Pancreas (tissue), 10 donors: ENCODE results near the gene ZNF414. TPM values are rescaled to one million over a fixed set of nuclear protein-coding genes. Genes with fewer than 3 reads are reported as not detected.

Experiments used
- ATAC-seq, 4 donors: fragments of 200-7000 bp; cut with Tn5 transposase; one replicate each; pipeline versions ENCODE4 v1.8.0 to v1.9.1; 2020; ENCODE audit warnings: mild to moderate bottlenecking in 4 of 4, moderate library complexity in 4 of 4
- DNase-seq, 6 donors: peaks; one replicate each; pipeline ENCODE4 v3.0.0-alpha.2; 2020
- FAIRE-seq: peaks from 2 replicates; lab custom pipeline; 2012; peaks lifted over from hg19 to GRCh38; lab: Jason Lieb, UNC
- H3K27ac ChIP-seq, 4 donors: fragments of 200-600 bp; sonication (generic); 1 replicate in 3 of 4; 2 replicates in 1 of 4; pipeline versions ENCODE4 v1.5.0 to v1.8.0; 2020
- H3K27me3 ChIP-seq, 4 donors: fragments of 200-600 bp; one replicate each; pipeline ENCODE4 v1.8.0; 2021
- H3K36me3 ChIP-seq, 3 donors: fragments of 200-600 bp; sonication (generic) in 1 of 3; one replicate each; pipeline versions ENCODE4 v1.5.0 to v1.8.0; 2020 to 2021
- H3K4me1 ChIP-seq, 3 donors: fragments of 200-600 bp; one replicate each; pipeline ENCODE4 v1.8.0; 2021
- H3K4me3 ChIP-seq, 4 donors: fragments of 200-600 bp; sonication (generic) in 2 of 4; one replicate each; pipeline versions ENCODE4 v1.5.0 to v1.8.0; 2020 to 2021
- H3K9me3 ChIP-seq, 4 donors: fragments of 200-600 bp; one replicate each; pipeline ENCODE4 v1.8.0; 2021
- WGBS, 2 donors: extraction: QIAGEN DNeasy Blood & Tissue Kit; methylation state at CpG; one replicate each; pipeline ENCODE4 v1.1.7; 2013; 5-methylcytosine and 5-hydroxymethylcytosine counted together
- intact Hi-C, 3 donors: fragments of 100-400 bp; cut with DNase I; formaldehyde crosslinking; loops; one replicate each; pipeline versions ENCODE4 v1.11.1 to v1.14.2; 2022
- polyA plus RNA-seq, 2 donors: library from polyadenylated mRNA; stranded (reverse); fragments of 200-250 nt; gene quantifications; one replicate each; pipeline ENCODE4 v1.2.3, GENCODE V29; 2013
- total RNA-seq, 6 donors: library from RNA; stranded (reverse); fragmentation: NEBNext Ultra II Directional in 4 of 6; extraction: Animal tissue kit (Norgen Biotek cat#: 25700) in 4 of 6; gene quantifications; one replicate each; pipeline versions ENCODE4 v1.2.1 to v1.2.4, GENCODE V29; 2021 to 2023
- TF ChIP-seq, protein P1 (sequence below), 4 donors: fragments of 200-600 bp; sonication (generic) in 3 of 4; IDR thresholded peaks; one replicate each; pipeline versions ENCODE4 v1.5.0 to v1.8.0; 2021; ENCODE audit warnings: antibody characterized with exemption in 4 of 4
- donor health status: healthy with polysubstance abuse.
- donor health status: DM: no; HTN: no; CAD: no; lungs with moderate emphysema.
- donor health status: DM: no; HTN: no; CAD: no.
- donor health status: control.
- donor health status: control.
- donor health status: Bipolar disorder and iron deficiency.
- donor health status: DM: yes; HTN: yes; CAD: no.
- donor health status: DM: no; HTN: no; CAD: no.
- donor health status: DM: no; HTN: no; CAD: no.
- donor health status: DM: yes; HTN: yes; CAD: no.

The ZNF414 gene
- total and polyA plus RNA-seq, 8 donors = 7.3 to 36.9 (median 13.1) TPM

DNA sequence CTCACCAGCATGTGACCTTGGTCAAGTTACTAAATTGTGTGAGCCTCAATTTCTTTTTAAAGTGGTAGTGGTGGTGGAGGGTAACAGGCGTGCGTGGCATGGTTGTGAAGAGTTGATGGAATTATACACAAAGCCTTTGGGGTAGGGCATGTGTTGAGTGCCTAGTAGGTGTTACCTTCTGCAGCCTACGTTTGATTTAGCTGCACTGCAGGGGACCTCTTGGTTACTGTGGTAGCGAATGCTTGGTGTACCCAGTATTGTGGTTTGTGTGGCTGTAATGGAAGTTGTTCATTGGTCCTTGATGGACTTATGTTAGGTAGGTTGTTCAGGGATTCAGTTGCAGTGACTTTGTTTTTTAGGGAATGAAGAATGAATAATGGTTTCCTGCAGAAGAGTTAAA lies 36.1 kb downstream of the ZNF414 start:
- DNase-seq = no peak
- 77 to 78% methylated on average over 4 of the region's 4 CpGs for WGBS, 2 donors
- Histone ChIP-seq H3K27me3 (no peaks in the 10 kb centered on the region), H3K4me1 (peaks cover 0 to 12% (median 0%) of the 10 kb centered on the region in 3 donors), H3K9me3 (no peaks in the 10 kb centered on the region), H3K27ac (no peak overlapping the region), H3K4me3 (no peak overlapping the region), H3K36me3 (peaks cover 4 to 25% (median 21%) of the 10 kb centered on the region in 3 donors)
- FAIRE-seq = no peak
- no peak for ATAC-seq
- intact Hi-C loops = no loop called here
- TF ChIP-seq, protein P1, sequence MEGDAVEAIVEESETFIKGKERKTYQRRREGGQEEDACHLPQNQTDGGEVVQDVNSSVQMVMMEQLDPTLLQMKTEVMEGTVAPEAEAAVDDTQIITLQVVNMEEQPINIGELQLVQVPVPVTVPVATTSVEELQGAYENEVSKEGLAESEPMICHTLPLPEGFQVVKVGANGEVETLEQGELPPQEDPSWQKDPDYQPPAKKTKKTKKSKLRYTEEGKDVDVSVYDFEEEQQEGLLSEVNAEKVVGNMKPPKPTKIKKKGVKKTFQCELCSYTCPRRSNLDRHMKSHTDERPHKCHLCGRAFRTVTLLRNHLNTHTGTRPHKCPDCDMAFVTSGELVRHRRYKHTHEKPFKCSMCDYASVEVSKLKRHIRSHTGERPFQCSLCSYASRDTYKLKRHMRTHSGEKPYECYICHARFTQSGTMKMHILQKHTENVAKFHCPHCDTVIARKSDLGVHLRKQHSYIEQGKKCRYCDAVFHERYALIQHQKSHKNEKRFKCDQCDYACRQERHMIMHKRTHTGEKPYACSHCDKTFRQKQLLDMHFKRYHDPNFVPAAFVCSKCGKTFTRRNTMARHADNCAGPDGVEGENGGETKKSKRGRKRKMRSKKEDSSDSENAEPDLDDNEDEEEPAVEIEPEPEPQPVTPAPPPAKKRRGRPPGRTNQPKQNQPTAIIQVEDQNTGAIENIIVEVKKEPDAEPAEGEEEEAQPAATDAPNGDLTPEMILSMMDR (IDR thresholded peaks at IDR 0.05) = no peak

DNA sequence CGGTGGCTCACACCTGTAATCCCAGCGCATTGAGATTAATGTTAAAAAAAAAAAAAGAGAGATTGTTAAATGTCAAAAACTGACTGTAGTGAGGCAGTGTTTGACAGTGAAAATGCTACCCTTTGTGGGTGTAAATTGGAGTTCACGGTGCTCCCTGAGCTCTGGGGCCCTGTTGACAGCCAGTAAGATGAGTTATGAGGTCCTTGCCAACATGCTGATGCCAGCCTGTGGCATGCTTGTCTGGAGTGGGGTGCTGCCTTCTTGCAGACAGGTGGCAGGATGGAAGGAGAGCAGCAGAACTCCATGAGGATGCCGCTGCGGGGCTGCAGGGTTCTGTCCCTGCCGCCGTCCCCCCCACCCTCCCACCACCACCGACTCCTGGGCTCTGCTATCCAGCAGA lies 37.4 kb downstream of the ZNF414 start:
- H3K4me3 ChIP-seq = no peak overlapping the region
- FAIRE-seq (no peak), ATAC-seq (no peak), DNase-seq (peak in 1 of 6 donors; percentile 5)
- no peaks in the 10 kb centered on the region for H3K9me3 ChIP-seq
- no peaks in the 10 kb centered on the region for H3K27me3 ChIP-seq
- intact Hi-C loops = no loop called here
- H3K4me1 ChIP-seq = peaks cover 0 to 12% (median 0%) of the 10 kb centered on the region in 3 donors
- TF ChIP-seq, protein P1 (IDR thresholded peaks at IDR 0.05) = no peak
- H3K36me3 ChIP-seq = peaks cover 4 to 36% (median 21%) of the 10 kb centered on the region in 3 donors
- 66 to 68% methylated on average over 8 of the region's 8 CpGs for WGBS, 2 donors
- no peak overlapping the region for H3K27ac ChIP-seq

GRCh38 chr19:8475005-8475404 lies 39.0 kb downstream of the ZNF414 start:
- Histone ChIP-seq H3K9me3 (no peaks in the 10 kb centered on the region), H3K4me3 (no peak overlapping the region), H3K4me1 (peaks cover 0 to 5% (median 0%) of the 10 kb centered on the region in 3 donors), H3K36me3 (peaks cover 4 to 49% (median 23%) of the 10 kb centered on the region in 3 donors), H3K27ac (no peak overlapping the region), H3K27me3 (no peaks in the 10 kb centered on the region)
- intact Hi-C loops = no loop called here
- 100% methylated on average over 1 of the region's 1 CpG for WGBS, 2 donors
- DNase-seq (no peak), FAIRE-seq (no peak), ATAC-seq (no peak)
- TF ChIP-seq, protein P1 (IDR thresholded peaks at IDR 0.05) = no peak

DNA sequence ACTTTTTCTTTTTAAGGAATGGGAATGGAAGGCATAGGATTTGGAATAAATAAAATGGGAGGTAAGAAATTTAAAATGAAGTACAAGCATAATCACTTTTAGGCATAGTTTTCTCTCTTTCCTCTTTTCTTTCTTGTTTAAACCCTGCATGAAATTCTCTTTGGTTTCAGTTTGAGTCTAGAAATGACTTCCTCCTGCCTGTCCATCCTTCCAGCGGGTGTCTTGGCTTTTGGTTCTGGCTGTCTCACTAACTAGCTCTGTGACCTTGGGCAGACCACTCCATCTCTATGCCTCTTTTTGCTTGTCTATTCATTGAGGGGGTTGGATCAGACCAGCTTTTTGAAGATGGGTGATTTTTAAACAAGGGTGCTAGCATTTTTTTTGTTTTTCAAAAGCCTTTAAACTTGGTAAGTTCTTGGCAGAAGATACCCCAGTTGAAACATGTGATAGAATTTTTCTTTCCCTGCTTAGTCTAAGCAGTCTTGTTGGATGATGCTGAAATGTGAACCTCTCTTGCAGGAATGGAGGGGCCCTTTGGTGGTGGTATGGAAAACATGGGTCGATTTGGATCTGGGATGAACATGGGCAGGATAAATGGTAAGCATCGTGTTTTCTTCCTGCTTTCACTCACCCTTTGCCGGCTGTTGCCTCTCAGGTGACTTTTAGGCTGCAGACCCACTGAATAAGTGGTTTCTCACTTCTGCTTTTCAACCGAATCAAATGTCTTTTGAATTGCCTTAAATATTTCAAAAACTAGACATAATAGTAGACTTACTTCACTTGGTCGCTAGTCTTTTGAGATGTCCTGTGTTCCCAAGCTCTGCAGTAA lies 40.1 kb downstream of the ZNF414 start:
- 76 to 80% methylated on average over 6 of the region's 6 CpGs for WGBS, 2 donors
- peaks cover 4 to 61% (median 34%) of the 10 kb centered on the region in 3 donors for H3K36me3 ChIP-seq
- H3K4me3 ChIP-seq = no peak overlapping the region
- DNase-seq (no peak), ATAC-seq (peak in 1 of 4 donors; percentile 37), FAIRE-seq (no peak)
- no peak overlapping the region for H3K27ac ChIP-seq
- H3K9me3 ChIP-seq = no peaks in the 10 kb centered on the region
- intact Hi-C loops = no loop called here
- no peaks in the 10 kb centered on the region for H3K27me3 ChIP-seq
- TF ChIP-seq, protein P1 (IDR thresholded peaks at IDR 0.05) = no peak
- H3K4me1 ChIP-seq = peaks cover 0 to 5% (median 0%) of the 10 kb centered on the region in 3 donors
